ENCODE results near the gene MORN5.

Gene MORN5

GRCh38 chr9:122218935-122219855, 59.5 kb downstream of the MORN5 start:
- Mint-ChIP-seq H3K36me3 (peaks cover 2% of the 10 kb centered on the region), H3K4me1 (ENCODE audit: low read depth) (peaks cover 27% of the 10 kb centered on the region), H3K27me3 (peaks cover 51% of the 10 kb centered on the region), H3K9me3 (ENCODE audit: low read depth) (no peaks in the 10 kb centered on the region), H3K4me3 (peak overlapping the region; percentile 79), H3K27ac (no peak overlapping the region)

- peaks cover 25% of the 10 kb centered on the region for H3K4me1 Mint-ChIP-seq (ENCODE audit: low read depth)
- peaks cover 2% of the 10 kb centered on the region for H3K36me3 Mint-ChIP-seq
- no peaks in the 10 kb centered on the region for H3K9me3 Mint-ChIP-seq (ENCODE audit: low read depth)
- H3K4me3 Mint-ChIP-seq: peak overlapping the region; percentile 79
- peaks cover 54% of the 10 kb centered on the region for H3K27me3 Mint-ChIP-seq
- no peak overlapping the region for H3K27ac Mint-ChIP-seq
These were observed 60.4 kb downstream of the MORN5 start for GRCh38 chr9:122219856-122220672.

GRCh38 chr9:122220673-122221182, 61.0 kb downstream of the MORN5 start:
- no peak overlapping the region for H3K4me3 Mint-ChIP-seq
- peaks cover 48% of the 10 kb centered on the region for H3K27me3 Mint-ChIP-seq
- peaks cover 2% of the 10 kb centered on the region for H3K36me3 Mint-ChIP-seq
- peaks cover 25% of the 10 kb centered on the region for H3K4me1 Mint-ChIP-seq (ENCODE audit: low read depth)
- H3K9me3 Mint-ChIP-seq (ENCODE audit: low read depth): no peaks in the 10 kb centered on the region
- H3K27ac Mint-ChIP-seq: no peak overlapping the region

GRCh38 chr9:122221183-122221811, 61.6 kb downstream of the MORN5 start:
- Mint-ChIP-seq H3K36me3 (peaks cover 2% of the 10 kb centered on the region), H3K27ac (no peak overlapping the region), H3K27me3 (peaks cover 46% of the 10 kb centered on the region), H3K4me3 (no peak overlapping the region), H3K9me3 (ENCODE audit: low read depth) (no peaks in the 10 kb centered on the region), H3K4me1 (ENCODE audit: low read depth) (peaks cover 26% of the 10 kb centered on the region)

- Mint-ChIP-seq H3K36me3 (no peaks in the 10 kb centered on the region), H3K27ac (no peak overlapping the region), H3K4me3 (no peak overlapping the region), H3K4me1 (ENCODE audit: low read depth) (peaks cover 30% of the 10 kb centered on the region), H3K27me3 (peaks cover 47% of the 10 kb centered on the region), H3K9me3 (ENCODE audit: low read depth) (no peaks in the 10 kb centered on the region)
These were observed 63.1 kb downstream of the MORN5 start for GRCh38 chr9:122222791-122223190.

GRCh38 chr9:122223435-122223834, 63.7 kb downstream of the MORN5 start:
- Mint-ChIP-seq H3K4me1 (ENCODE audit: low read depth) (peaks cover 23% of the 10 kb centered on the region), H3K27me3 (peaks cover 41% of the 10 kb centered on the region)

GRCh38 chr9:122225312-122226141, 65.8 kb downstream of the MORN5 start:
- Mint-ChIP-seq H3K36me3 (no peaks in the 10 kb centered on the region), H3K27ac (no peak overlapping the region), H3K27me3 (peaks cover 30% of the 10 kb centered on the region), H3K4me1 (ENCODE audit: low read depth) (peaks cover 10% of the 10 kb centered on the region), H3K9me3 (ENCODE audit: low read depth) (no peaks in the 10 kb centered on the region), H3K4me3 (no peak overlapping the region)

More at GRCh38 chr9:122223435-122223834, 63.7 kb downstream of the MORN5 start:
- no peaks in the 10 kb centered on the region for H3K9me3 Mint-ChIP-seq (ENCODE audit: low read depth)
- H3K4me3 Mint-ChIP-seq: no peak overlapping the region
- H3K27ac Mint-ChIP-seq: no peak overlapping the region
- H3K36me3 Mint-ChIP-seq: no peaks in the 10 kb centered on the region

- Mint-ChIP-seq H3K4me3 (no peak overlapping the region), H3K9me3 (ENCODE audit: low read depth) (no peaks in the 10 kb centered on the region), H3K36me3 (no peaks in the 10 kb centered on the region), H3K27ac (no peak overlapping the region), H3K27me3 (peaks cover 30% of the 10 kb centered on the region), H3K4me1 (ENCODE audit: low read depth) (peaks cover 10% of the 10 kb centered on the region)
These were observed 66.5 kb downstream of the MORN5 start for GRCh38 chr9:122226142-122226757.

GRCh38 chr9:122226758-122227574, 67.3 kb downstream of the MORN5 start:
- Mint-ChIP-seq H3K36me3 (no peaks in the 10 kb centered on the region), H3K4me3 (peak overlapping the region; percentile 8), H3K27me3 (peaks cover 29% of the 10 kb centered on the region), H3K9me3 (ENCODE audit: low read depth) (no peaks in the 10 kb centered on the region), H3K4me1 (ENCODE audit: low read depth) (peaks cover 8% of the 10 kb centered on the region), H3K27ac (no peak overlapping the region)

- H3K36me3 Mint-ChIP-seq: no peaks in the 10 kb centered on the region
- H3K27ac Mint-ChIP-seq: no peak overlapping the region
- H3K4me1 Mint-ChIP-seq (ENCODE audit: low read depth): peaks cover 8% of the 10 kb centered on the region
- H3K9me3 Mint-ChIP-seq (ENCODE audit: low read depth): no peaks in the 10 kb centered on the region
- peaks cover 23% of the 10 kb centered on the region for H3K27me3 Mint-ChIP-seq
- peak overlapping the region; percentile 44 for H3K4me3 Mint-ChIP-seq
These were observed 67.8 kb downstream of the MORN5 start for GRCh38 chr9:122227575-122227900.

- Mint-ChIP-seq H3K4me3 (peak overlapping the region; percentile 53), H3K27me3 (peaks cover 19% of the 10 kb centered on the region), H3K9me3 (ENCODE audit: low read depth) (no peaks in the 10 kb centered on the region), H3K27ac (no peak overlapping the region), H3K36me3 (no peaks in the 10 kb centered on the region), H3K4me1 (ENCODE audit: low read depth) (peaks cover 5% of the 10 kb centered on the region)
These were observed 68.5 kb downstream of the MORN5 start for GRCh38 chr9:122228191-122228567.

- peak within 1 kb of the TSS; percentile 53 for H3K4me3 Mint-ChIP-seq
- no peaks in the 10 kb centered on the region for H3K36me3 Mint-ChIP-seq
- H3K9me3 Mint-ChIP-seq (ENCODE audit: low read depth): no peaks in the 10 kb centered on the region
- H3K4me1 Mint-ChIP-seq (ENCODE audit: low read depth): peaks cover 5% of the 10 kb centered on the region
- peaks cover 18% of the 10 kb centered on the region for H3K27me3 Mint-ChIP-seq
- no peak within 1 kb of the TSS for H3K27ac Mint-ChIP-seq
These were observed 69.1 kb downstream of the MORN5 start, which contains the start of gene LHX6 for GRCh38 chr9:122228568-122229484. Gene LHX6 (minus strand): TSS chr9:122228957. CDS start chr9:122228740, 217 bp downstream.
